ENCODE data around the gene CHCHD6. TPM values are rescaled to one million over a fixed set of nuclear protein-coding genes. Genes with fewer than 3 reads are reported as not detected.

CHCHD6 gene
- total and polyA plus RNA-seq, 4 donors: 12.1 to 22.6 (median 17.5) TPM

DNA sequence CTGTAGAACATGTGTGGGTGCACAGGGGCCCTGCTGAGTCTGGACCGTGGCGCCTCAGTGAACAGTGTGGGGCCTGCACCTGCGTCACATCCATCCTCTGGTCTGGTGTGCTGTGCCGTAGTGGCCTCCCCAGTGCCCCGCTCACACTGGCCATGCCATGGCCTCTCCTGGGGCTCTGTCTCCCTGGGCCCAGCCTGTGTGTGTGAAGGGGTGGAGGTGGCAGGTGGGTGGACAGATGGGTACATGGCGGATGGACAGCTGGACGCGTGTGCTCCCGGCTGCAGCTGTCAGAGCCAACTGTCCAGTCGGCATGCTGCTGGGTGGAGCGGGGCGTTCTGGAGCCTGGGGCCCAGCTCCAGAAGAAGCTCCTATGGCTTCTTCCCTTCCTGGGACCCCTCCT, 296.7 kb downstream of the CHCHD6 start:
- Histone ChIP-seq H3K4me1 (ENCODE audit: control insufficient read depth in 5 of 5, insufficient read depth in 5 of 5, low read length in 5 of 5) (peaks cover 0 to 40% (median 7%) of the 10 kb centered on the region in 5 donors), H3K36me3 (ENCODE audit: control insufficient read depth in 4 of 4, insufficient read depth in 4 of 4, low read length in 4 of 4) (peaks cover 0 to 10% (median 0%) of the 10 kb centered on the region in 4 donors), H3K9ac (ENCODE audit: insufficient read depth in 1 of 2, low read length in 2 of 2) (no peak overlapping the region), H3K27ac (ENCODE audit: low read depth in 1 of 2, low read length in 1 of 2) (peak overlapping the region in 1 of 2 donors; percentile 27), H3K27me3 (ENCODE audit: control insufficient read depth in 3 of 3, insufficient read depth in 3 of 3, low read length in 2 of 3) (no peaks in the 10 kb centered on the region), H3K4me3 (no peak overlapping the region), H3K9me3 (ENCODE audit: control insufficient read depth in 4 of 4, insufficient read depth in 3 of 4, low read length in 3 of 4) (no peaks in the 10 kb centered on the region)
- 92 to 97% methylated on average over 12 of the region's 12 CpGs for WGBS, 2 donors
- no peak for ATAC-seq (ENCODE audit: insufficient read depth, low FRiP score)
- DNase-seq: no peak
- TF ChIP-seq, protein P1, sequence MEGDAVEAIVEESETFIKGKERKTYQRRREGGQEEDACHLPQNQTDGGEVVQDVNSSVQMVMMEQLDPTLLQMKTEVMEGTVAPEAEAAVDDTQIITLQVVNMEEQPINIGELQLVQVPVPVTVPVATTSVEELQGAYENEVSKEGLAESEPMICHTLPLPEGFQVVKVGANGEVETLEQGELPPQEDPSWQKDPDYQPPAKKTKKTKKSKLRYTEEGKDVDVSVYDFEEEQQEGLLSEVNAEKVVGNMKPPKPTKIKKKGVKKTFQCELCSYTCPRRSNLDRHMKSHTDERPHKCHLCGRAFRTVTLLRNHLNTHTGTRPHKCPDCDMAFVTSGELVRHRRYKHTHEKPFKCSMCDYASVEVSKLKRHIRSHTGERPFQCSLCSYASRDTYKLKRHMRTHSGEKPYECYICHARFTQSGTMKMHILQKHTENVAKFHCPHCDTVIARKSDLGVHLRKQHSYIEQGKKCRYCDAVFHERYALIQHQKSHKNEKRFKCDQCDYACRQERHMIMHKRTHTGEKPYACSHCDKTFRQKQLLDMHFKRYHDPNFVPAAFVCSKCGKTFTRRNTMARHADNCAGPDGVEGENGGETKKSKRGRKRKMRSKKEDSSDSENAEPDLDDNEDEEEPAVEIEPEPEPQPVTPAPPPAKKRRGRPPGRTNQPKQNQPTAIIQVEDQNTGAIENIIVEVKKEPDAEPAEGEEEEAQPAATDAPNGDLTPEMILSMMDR (IDR thresholded peaks at IDR 0.05; ENCODE audit: control extremely low read depth, extremely low read depth): no peak

DNA sequence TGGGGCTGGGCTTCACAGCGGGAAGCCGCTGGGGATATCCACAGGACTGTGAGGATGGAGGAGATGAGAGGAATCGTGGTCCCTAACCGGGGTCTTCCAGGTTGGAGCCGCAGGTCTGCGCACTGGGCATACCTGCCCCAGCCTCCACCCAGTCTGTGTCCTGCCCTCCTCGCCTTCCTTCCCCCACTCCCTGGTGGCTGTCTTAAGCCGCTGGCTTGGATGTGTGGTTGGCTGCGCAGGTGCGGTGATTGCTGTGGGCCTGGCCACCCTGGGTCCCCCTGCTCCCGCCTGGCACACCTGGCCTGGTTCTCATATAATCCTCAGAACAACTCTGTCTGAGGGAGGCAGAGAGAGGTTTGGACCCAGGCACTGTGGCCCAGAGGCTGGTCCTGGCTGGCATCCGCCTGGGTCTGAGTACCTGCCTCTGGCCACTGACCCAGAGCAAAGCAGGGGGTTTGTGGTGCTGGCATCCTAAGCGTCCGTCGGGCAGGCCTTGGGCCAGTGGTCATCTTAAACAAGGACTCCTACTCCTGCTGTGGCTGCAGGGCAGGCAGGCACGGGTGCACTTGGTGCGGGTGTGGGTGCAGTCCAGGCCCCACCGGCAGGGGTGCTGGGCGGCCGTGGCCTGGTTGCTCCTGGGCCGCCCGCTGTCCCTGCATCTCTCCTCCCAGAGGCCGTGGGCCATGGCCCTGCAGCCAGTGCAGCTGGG, 297.6 kb downstream of the CHCHD6 start:
- DNase-seq: no peak
- no peak overlapping the region for H3K9ac ChIP-seq (ENCODE audit: insufficient read depth in 1 of 2, low read length in 2 of 2)

DNA sequence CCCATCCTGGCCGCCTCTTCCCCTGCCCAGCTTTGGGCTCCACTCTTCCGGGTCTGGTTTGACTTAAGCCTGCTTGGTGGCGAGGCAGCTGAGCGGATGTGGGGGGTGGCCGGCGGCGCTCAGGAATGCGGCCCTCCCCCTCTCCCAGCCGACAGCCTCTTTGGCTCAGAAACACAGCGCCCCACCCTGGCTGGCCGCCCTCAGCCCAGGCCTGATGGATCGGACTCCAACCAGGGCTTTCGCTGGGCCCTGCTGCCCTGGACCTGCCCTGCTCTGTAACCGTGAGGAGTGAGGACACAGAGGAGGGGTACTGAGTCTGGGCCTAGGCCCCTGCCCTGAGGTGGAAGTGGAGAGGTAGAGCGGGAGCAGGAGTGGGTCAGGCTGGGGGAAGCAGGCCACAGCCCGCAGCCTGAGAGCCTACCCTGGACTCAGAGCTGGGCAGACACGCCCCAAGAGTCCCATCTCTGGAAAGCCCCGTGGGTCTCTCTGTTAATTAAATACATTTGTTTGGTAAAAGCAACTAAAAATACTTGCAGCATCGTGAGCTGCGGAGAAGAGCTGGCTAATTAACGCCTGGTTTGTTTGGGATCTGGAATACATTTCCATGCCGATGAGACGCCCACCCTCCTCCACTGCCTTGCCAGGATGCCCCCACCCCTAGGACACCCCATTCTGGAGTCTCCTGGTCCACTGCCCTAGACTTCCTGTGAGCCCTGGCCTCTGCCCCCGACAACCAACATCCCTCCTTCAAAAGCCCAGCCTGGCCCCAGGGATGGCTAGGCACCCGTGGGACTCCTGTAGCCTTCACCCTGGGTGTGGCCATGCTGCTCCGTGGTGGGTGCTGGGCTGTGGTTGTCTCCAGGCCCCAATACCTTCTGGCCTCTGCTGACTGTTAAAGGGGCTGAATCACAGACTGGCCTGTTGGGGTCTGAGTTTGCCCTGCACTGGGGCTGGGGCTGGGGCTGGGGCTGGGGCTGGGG, 298.4 kb downstream of the CHCHD6 start:
- no peaks in the 10 kb centered on the region for H3K9me3 ChIP-seq (ENCODE audit: control insufficient read depth in 4 of 4, insufficient read depth in 3 of 4, low read length in 3 of 4)
- TF ChIP-seq, protein P1 (IDR thresholded peaks at IDR 0.05; ENCODE audit: control extremely low read depth, extremely low read depth): peak; percentile 23
- 47 to 56% methylated on average over 25 to 26 of the region's 26 CpGs for WGBS, 2 donors
- DNase-seq (peak; percentile 93 to 96 (median 94)), ATAC-seq (ENCODE audit: insufficient read depth, low FRiP score) (peak; percentile 83)
- H3K36me3 ChIP-seq (ENCODE audit: control insufficient read depth in 4 of 4, insufficient read depth in 4 of 4, low read length in 4 of 4): peaks cover 0 to 16% (median 5%) of the 10 kb centered on the region in 4 donors
- peak overlapping the region in 1 of 2 donors; percentile 82 for H3K27ac ChIP-seq (ENCODE audit: low read depth in 1 of 2, low read length in 1 of 2)
- no peaks in the 10 kb centered on the region for H3K27me3 ChIP-seq (ENCODE audit: control insufficient read depth in 3 of 3, insufficient read depth in 3 of 3, low read length in 2 of 3)
- peaks cover 0 to 37% (median 7%) of the 10 kb centered on the region in 5 donors for H3K4me1 ChIP-seq (ENCODE audit: control insufficient read depth in 5 of 5, insufficient read depth in 5 of 5, low read length in 5 of 5)
- no peak overlapping the region for H3K4me3 ChIP-seq
- peak overlapping the region in 1 of 2 donors; percentile 28 for H3K9ac ChIP-seq (ENCODE audit: insufficient read depth in 1 of 2, low read length in 2 of 2)

More for the DNA sequence above, 297.6 kb downstream of the CHCHD6 start:
- Histone ChIP-seq H3K27me3 (ENCODE audit: control insufficient read depth in 3 of 3, insufficient read depth in 3 of 3, low read length in 2 of 3) (no peaks in the 10 kb centered on the region), H3K4me3 (no peak overlapping the region), H3K9me3 (ENCODE audit: control insufficient read depth in 4 of 4, insufficient read depth in 3 of 4, low read length in 3 of 4) (no peaks in the 10 kb centered on the region), H3K4me1 (ENCODE audit: control insufficient read depth in 5 of 5, insufficient read depth in 5 of 5, low read length in 5 of 5) (peaks cover 0 to 40% (median 7%) of the 10 kb centered on the region in 5 donors), H3K36me3 (ENCODE audit: control insufficient read depth in 4 of 4, insufficient read depth in 4 of 4, low read length in 4 of 4) (peaks cover 0 to 16% (median 3%) of the 10 kb centered on the region in 4 donors), H3K27ac (ENCODE audit: low read depth in 1 of 2, low read length in 1 of 2) (peak overlapping the region in 1 of 2 donors; percentile 82)
- TF ChIP-seq, protein P1 (IDR thresholded peaks at IDR 0.05; ENCODE audit: control extremely low read depth, extremely low read depth): no peak
- WGBS, 2 donors: 65 to 86% methylated on average over 23 of the region's 23 CpGs
- ATAC-seq (ENCODE audit: insufficient read depth, low FRiP score): no peak
